Suprapubic skin (tissue), 4 donors: ENCODE measurements around the gene ULBP2.
"Not testable (repeated sequence)": the region's sequence is repeated elsewhere in the genome, so short reads cannot be mapped to it uniquely, and the experiment has no call there.

Experiments
- CTCF ChIP-seq, 2 donors: fragments of 200-600 bp in 1 of 2; fragments of 450-650 bp in 1 of 2; sonication (generic) in 1 of 2; IDR thresholded peaks; one replicate each; pipeline ENCODE4 v1.5.1; 2016 to 2019; ENCODE audit warnings: antibody characterized with exemption in 2 of 2, mild to moderate bottlenecking in 1 of 2, moderate library complexity in 1 of 2
- EP300 ChIP-seq: sonication (generic); formaldehyde crosslinking; IDR thresholded peaks from one replicate; pipeline ENCODE4 v1.6.1; 2017; ENCODE audit warnings: antibody characterized with exemption
- POLR2A ChIP-seq, 2 donors: fragments of 450-650 bp; IDR thresholded peaks; one replicate each; pipeline ENCODE4 v1.6.1; 2017; ENCODE audit warnings: antibody characterized with exemption in 2 of 2, mild to moderate bottlenecking in 2 of 2, moderate library complexity in 2 of 2
- POLR2AphosphoS5 ChIP-seq, 3 donors: sonication (generic); formaldehyde crosslinking; IDR thresholded peaks; one replicate each; pipeline ENCODE4 v1.6.1; 2017; ENCODE audit warnings: antibody characterized with exemption in 3 of 3

- TF ChIP-seq POLR2AphosphoS5 (IDR thresholded peaks at IDR 0.05); CTCF (IDR thresholded peaks at IDR 0.05); EP300; POLR2A (IDR thresholded peaks at IDR 0.05): not testable (repeated sequence)
Measured at GRCh38 chr6:149954984-149955653, 13.3 kb downstream of the ULBP2 start.
